B cell (primary cell): ENCODE data around the gene CECR2. TPM values are rescaled to one million over a fixed set of nuclear protein-coding genes. Genes with fewer than 3 reads are reported as not detected.
A peak's percentile ranks its signal among the peaks of the same experiment; 100 is the strongest.

Source experiments
- ATAC-seq: fragments of 200-7000 bp; cut with Tn5 transposase; one replicate; pipeline ENCODE4 v1.10.0; 2021; ENCODE audit warnings: low read depth, mild to moderate bottlenecking, moderate number of reproducible peaks, moderate library complexity
- CTCF ChIA-PET: fragments of 350-600 bp; sonication (Branson Sonifier 250); formaldehyde crosslinking; loops from one replicate; lab custom pipeline; 2021; ENCODE audit warnings: antibody characterized with exemption, inconsistent platforms; lab: Charles Lee
- POLR2A ChIA-PET: fragments of 350-600 bp; sonication (Branson Sonifier 250); formaldehyde crosslinking; loops from one replicate; lab custom pipeline; 2021; ENCODE audit warnings: antibody characterized with exemption; lab: Charles Lee
- DNase-seq: peaks from one replicate; pipeline ENCODE4 v3.0.0; 2013
- H2AFZ ChIP-seq: 2 replicates; pipeline ENCODE4 v1.6.1; 2012; ENCODE audit warnings: mild to moderate bottlenecking, low read depth, low read length; ENCODE audit not compliant: insufficient read depth, poor library complexity, severe bottlenecking
- H3K27ac ChIP-seq, 2 donors: 1 replicate in 1 of 2; 2 replicates in 1 of 2; pipeline ENCODE4 v1.5.1; 2012 to 2013; ENCODE audit warnings: low read length in 2 of 2, mild to moderate bottlenecking in 2 of 2, moderate library complexity in 1 of 2
- H3K27me3 ChIP-seq, 4 experiments: fragments of 200-600 bp in 1 of 4; sonication (generic) in 1 of 4; replicated peaks in 1 of 4; 1 replicate in 2 of 4; 2 replicates in 2 of 4; pipeline versions ENCODE4 v1.6.1 to v1.7.0; 2013 to 2016; ENCODE audit warnings: low read length in 3 of 4, mild to moderate bottlenecking in 2 of 4, mixed read lengths in 1 of 4, moderate library complexity in 1 of 4; ENCODE audit not compliant: insufficient read depth in 4 of 4, control insufficient read depth in 3 of 4; ENCODE audit errors: control extremely low read depth in 1 of 4
- H3K36me3 ChIP-seq, 2 experiments: replicated peaks in 1 of 2; 1 replicate in 1 of 2; 2 replicates in 1 of 2; pipeline versions ENCODE4 v1.6.1 to v1.7.1; 2013; ENCODE audit warnings: low read length in 1 of 2; ENCODE audit not compliant: insufficient read depth in 2 of 2, control insufficient read depth in 1 of 2; ENCODE audit errors: control extremely low read depth in 1 of 2, extremely low read depth in 1 of 2
- H3K4me1 ChIP-seq, 2 donors: fragments of 200-600 bp in 1 of 2; sonication (generic) in 1 of 2; 1 replicate in 1 of 2; 2 replicates in 1 of 2; pipeline versions ENCODE4 v1.5.1 to v1.6.1; 2013 to 2017; ENCODE audit warnings: low read length in 2 of 2; ENCODE audit not compliant: control insufficient read depth in 2 of 2, insufficient read depth in 2 of 2
- H3K4me2 ChIP-seq: replicated peaks from 2 replicates; pipeline ENCODE3; 2012; ENCODE audit warnings: mild to moderate bottlenecking, low read depth, low read length; ENCODE audit not compliant: poor library complexity, severe bottlenecking
- H3K4me3 ChIP-seq, 5 experiments: fragments of 200-600 bp in 1 of 5; sonication (generic) in 1 of 5; 1 replicate in 3 of 5; 2 replicates in 2 of 5; pipeline versions ENCODE4 v1.5.1 to v1.7.0; 2011 to 2016; ENCODE audit warnings: low read length in 4 of 5, mild to moderate bottlenecking in 4 of 5, low read depth in 2 of 5, control low read depth in 1 of 5, moderate library complexity in 1 of 5; ENCODE audit not compliant: insufficient read depth in 1 of 5; ENCODE audit errors: control extremely low read depth in 1 of 5, extremely low read depth in 1 of 5
- H3K79me2 ChIP-seq: fragments of 200-600 bp; sonication (generic); one replicate; pipeline ENCODE4 v1.6.0; 2016; ENCODE audit warnings: low read length; ENCODE audit not compliant: control insufficient read depth, insufficient read depth
- H3K9ac ChIP-seq: fragments of 200-600 bp; sonication (generic); 2 replicates; pipeline ENCODE4 v1.6.1; 2017; ENCODE audit warnings: mild to moderate bottlenecking, low read length, moderate library complexity
- H3K9me3 ChIP-seq, 3 donors: one replicate each; pipeline versions ENCODE4 v1.6.1 to v1.7.1; 2013; ENCODE audit warnings: low read length in 2 of 3; ENCODE audit not compliant: control insufficient read depth in 2 of 3, insufficient read depth in 1 of 3; ENCODE audit errors: control extremely low read depth in 1 of 3
- H4K20me1 ChIP-seq: 2 replicates; pipeline ENCODE4 v1.6.0; 2012; ENCODE audit warnings: mild to moderate bottlenecking, low read length; ENCODE audit not compliant: insufficient read depth, control insufficient read depth, poor library complexity, severe bottlenecking
- H3K27ac Mint-ChIP-seq: one replicate; pipeline ENCODE4 v1.8.0; 2021; ENCODE audit warnings: mixed read lengths
- H3K27me3 Mint-ChIP-seq: one replicate; pipeline ENCODE4 v1.8.0; 2021; ENCODE audit warnings: mixed read lengths
- H3K4me1 Mint-ChIP-seq: one replicate; pipeline ENCODE4 v1.8.0; 2021; ENCODE audit warnings: mixed read lengths
- H3K4me3 Mint-ChIP-seq: one replicate; pipeline ENCODE4 v1.8.0; 2021; ENCODE audit warnings: mixed read lengths
- H3K9me3 Mint-ChIP-seq: one replicate; pipeline ENCODE4 v1.8.0; 2022; ENCODE audit warnings: mixed read lengths; ENCODE audit not compliant: insufficient read depth
- EZH2 ChIP-seq: IDR thresholded peaks from 2 replicates; pipeline ENCODE4 v1.6.1; 2012; ENCODE audit warnings: borderline replicate concordance, low read depth, mild to moderate bottlenecking, moderate library complexity, low read length; ENCODE audit not compliant: insufficient read depth, poor library complexity, severe bottlenecking
- WGBS: methylation state at CpG from one replicate; pipeline ENCODE4 v1.1.5; 2013; ENCODE audit warnings: missing lambda C conversion rate; ENCODE audit not compliant: insufficient coverage; 5-methylcytosine and 5-hydroxymethylcytosine counted together
- intact Hi-C: fragments of 100-400 bp; cut with micrococcal nuclease; formaldehyde crosslinking; loops from one replicate; pipeline ENCODE4 v1.10.0; 2022
- polyA plus RNA-seq: library from polyadenylated mRNA; depleted of rRNA; stranded (reverse); fragments of >200 nt; gene quantifications from 2 replicates; pipeline ENCODE4 v1.2.3, GENCODE V29; 2012
- total RNA-seq, 2 donors: library from RNA; stranded (reverse); fragments of 120-200 nt in 1 of 2; gene quantifications; 1 replicate in 1 of 2; 2 replicates in 1 of 2; pipeline versions ENCODE4 v1.2.3 to v1.2.4, GENCODE V29; 2013 to 2022
- TF ChIP-seq, protein P1 (sequence below): fragments of 200-600 bp; IDR thresholded peaks from one replicate; pipeline ENCODE4 v1.8.0; 2022; ENCODE audit warnings: antibody characterized with exemption, mild to moderate bottlenecking

The CECR2 gene
- total and polyA plus RNA-seq, 2 donors (not counting 1 experiment from before 2014, with no cell fraction given) = 0.13 to 6.6 TPM

DNA sequence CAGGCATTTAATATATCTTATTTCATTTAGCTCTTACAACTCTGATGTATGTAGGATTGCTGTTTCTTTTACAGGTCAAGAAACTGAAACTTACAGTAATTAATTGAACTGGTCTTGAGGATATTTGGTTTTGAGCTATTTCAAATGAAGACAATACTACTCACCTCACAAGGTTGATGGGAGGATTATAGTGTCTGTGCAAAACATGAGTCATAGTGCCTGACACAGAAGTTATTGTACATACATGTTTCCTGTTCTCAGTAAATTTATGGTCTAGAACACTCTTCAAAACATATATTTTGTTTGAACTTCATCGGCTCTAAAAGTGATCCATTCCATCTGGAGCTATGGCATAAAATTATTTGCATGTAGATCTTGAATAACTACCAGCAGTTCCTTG lies 61.9 kb downstream of the CECR2 start:
- Histone ChIP-seq H3K27ac (no peak overlapping the region), H3K4me1 (peaks cover 3 to 12% of the 10 kb centered on the region in 2 donors), H3K9me3 (no peaks in the 10 kb centered on the region), H3K4me2 (peak overlapping the region; percentile 39), H2AFZ (no peak overlapping the region), H3K9ac (no peak overlapping the region), H3K79me2 (no peaks in the 10 kb centered on the region), H3K4me3 (no peak overlapping the region), H3K27me3 (no peaks in the 10 kb centered on the region), H3K36me3 (no peaks in the 10 kb centered on the region), H4K20me1 (no peaks in the 10 kb centered on the region)
- H3K4me1 Mint-ChIP-seq = peaks cover 14% of the 10 kb centered on the region
- ChIA-PET CTCF (interaction anchor here (1.2 kb wide), 1 partner anchor 71 kb away, joined by 3 read pairs; no protein-coding TSS in a partner anchor), POLR2A (no interaction called here)
- no peaks in the 10 kb centered on the region for H3K9me3 Mint-ChIP-seq
- no CpG with 5 or more reads among the region's 1 CpG for WGBS
- H3K4me3 Mint-ChIP-seq = peak overlapping the region; percentile 74
- DNase-seq (no peak), ATAC-seq (peak; percentile 47)
- H3K27me3 Mint-ChIP-seq = peaks cover 37% of the 10 kb centered on the region
- H3K27ac Mint-ChIP-seq = no peak overlapping the region
- TF ChIP-seq, protein P1, sequence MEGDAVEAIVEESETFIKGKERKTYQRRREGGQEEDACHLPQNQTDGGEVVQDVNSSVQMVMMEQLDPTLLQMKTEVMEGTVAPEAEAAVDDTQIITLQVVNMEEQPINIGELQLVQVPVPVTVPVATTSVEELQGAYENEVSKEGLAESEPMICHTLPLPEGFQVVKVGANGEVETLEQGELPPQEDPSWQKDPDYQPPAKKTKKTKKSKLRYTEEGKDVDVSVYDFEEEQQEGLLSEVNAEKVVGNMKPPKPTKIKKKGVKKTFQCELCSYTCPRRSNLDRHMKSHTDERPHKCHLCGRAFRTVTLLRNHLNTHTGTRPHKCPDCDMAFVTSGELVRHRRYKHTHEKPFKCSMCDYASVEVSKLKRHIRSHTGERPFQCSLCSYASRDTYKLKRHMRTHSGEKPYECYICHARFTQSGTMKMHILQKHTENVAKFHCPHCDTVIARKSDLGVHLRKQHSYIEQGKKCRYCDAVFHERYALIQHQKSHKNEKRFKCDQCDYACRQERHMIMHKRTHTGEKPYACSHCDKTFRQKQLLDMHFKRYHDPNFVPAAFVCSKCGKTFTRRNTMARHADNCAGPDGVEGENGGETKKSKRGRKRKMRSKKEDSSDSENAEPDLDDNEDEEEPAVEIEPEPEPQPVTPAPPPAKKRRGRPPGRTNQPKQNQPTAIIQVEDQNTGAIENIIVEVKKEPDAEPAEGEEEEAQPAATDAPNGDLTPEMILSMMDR = no peak
- TF ChIP-seq EZH2 = no peak
- intact Hi-C loops = no loop called here

DNA sequence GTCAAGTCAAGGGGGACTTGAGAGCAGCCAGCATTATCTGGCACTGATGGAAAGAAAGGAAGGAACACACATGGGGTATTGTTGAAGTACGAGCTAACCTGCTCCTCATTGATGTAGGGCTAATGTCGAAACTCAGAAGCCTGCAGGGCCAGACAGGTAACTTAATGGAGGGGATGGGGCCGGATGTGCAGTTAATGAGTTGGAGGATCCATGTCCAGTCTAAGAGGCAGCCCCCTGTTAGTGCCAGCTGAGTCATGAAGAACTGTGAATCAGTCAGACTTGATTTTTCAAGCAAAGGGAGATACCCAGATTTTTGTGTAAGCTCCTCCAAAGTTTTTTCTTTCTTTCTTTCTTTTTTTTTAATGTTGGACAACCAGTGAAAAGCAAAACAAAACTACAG lies 65.6 kb downstream of the CECR2 start:
- H3K4me3 Mint-ChIP-seq = no peak overlapping the region
- Histone ChIP-seq H3K27me3 (peaks cover 0 to 7% (median 0%) of the 10 kb centered on the region in 4 experiments), H2AFZ (no peak overlapping the region), H3K4me3 (no peak overlapping the region), H3K27ac (no peak overlapping the region), H3K4me1 (peaks cover 11 to 17% of the 10 kb centered on the region in 2 donors), H3K79me2 (no peaks in the 10 kb centered on the region), H3K9ac (no peak overlapping the region), H3K36me3 (no peaks in the 10 kb centered on the region), H3K4me2 (no peak overlapping the region), H3K9me3 (no peaks in the 10 kb centered on the region), H4K20me1 (no peaks in the 10 kb centered on the region)
- peaks cover 26% of the 10 kb centered on the region for H3K4me1 Mint-ChIP-seq
- DNase-seq = no peak
- no peaks in the 10 kb centered on the region for H3K9me3 Mint-ChIP-seq
- 100% methylated on average over 3 of the region's 3 CpGs for WGBS
- H3K27ac Mint-ChIP-seq = no peak overlapping the region
- ChIA-PET CTCF (interaction anchor here (0.6 to 1.5 kb wide), 3 partner anchors 10 to 227 kb away, joined by 3 to 6 read pairs (median 3); no protein-coding TSS in a partner anchor), POLR2A (interaction anchor here (0.6 kb wide), 1 partner anchor 174 kb away, joined by 4 read pairs; no protein-coding TSS in a partner anchor)
- H3K27me3 Mint-ChIP-seq = peaks cover 30% of the 10 kb centered on the region
- intact Hi-C loops = no loop called here
- TF ChIP-seq, protein P1 = no peak
- TF ChIP-seq EZH2 = no peak
- ATAC-seq = no peak
